PC-3 (cell line): Measurements from ENCODE around the gene P4HB.

ENCODE experiments used
- EZH2 ChIP-seq: fragments of 300-600 bp; sonication (generic); IDR thresholded peaks from one replicate; pipeline ENCODE4 v1.6.1; 2017; ENCODE audit warnings: antibody characterized with exemption, mild to moderate bottlenecking, low read length; ENCODE audit not compliant: unreplicated experiment
- EZH2phosphoT487 ChIP-seq: fragments of 300-600 bp; sonication (generic); IDR thresholded peaks from 2 replicates; pipeline ENCODE4 v1.6.1; 2018; ENCODE audit warnings: mild to moderate bottlenecking, antibody characterized with exemption, low read length, borderline replicate concordance
- TF ChIP-seq, protein P1 (sequence below): fragments of 300-600 bp; sonication (generic); conservative IDR thresholded peaks from 2 replicates; pipeline ENCODE4 v1.5.1; 2017; ENCODE audit warnings: antibody characterized with exemption, low read depth, mild to moderate bottlenecking, low read length

DNA sequence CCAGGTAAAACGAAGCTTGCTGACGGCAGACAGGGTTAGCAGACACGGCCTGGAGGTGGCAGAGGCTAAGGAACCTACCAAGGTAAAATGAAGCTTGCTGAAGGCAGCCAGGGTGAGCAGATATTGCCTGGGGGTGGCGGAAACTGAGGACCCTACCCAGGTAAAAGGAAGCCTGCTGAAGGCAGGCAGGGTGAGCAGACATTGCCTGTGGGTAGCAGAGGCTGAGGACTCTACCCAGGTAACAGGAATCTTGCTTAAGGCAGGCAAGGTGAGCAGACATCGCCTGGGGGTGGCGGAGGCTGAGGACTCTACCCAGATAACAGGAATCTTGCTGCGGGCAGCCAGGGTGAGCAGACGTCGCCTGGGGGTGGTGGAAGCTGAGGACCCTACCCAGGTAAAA is 59.0 kb downstream of the P4HB start:
- TF ChIP-seq, protein P1, sequence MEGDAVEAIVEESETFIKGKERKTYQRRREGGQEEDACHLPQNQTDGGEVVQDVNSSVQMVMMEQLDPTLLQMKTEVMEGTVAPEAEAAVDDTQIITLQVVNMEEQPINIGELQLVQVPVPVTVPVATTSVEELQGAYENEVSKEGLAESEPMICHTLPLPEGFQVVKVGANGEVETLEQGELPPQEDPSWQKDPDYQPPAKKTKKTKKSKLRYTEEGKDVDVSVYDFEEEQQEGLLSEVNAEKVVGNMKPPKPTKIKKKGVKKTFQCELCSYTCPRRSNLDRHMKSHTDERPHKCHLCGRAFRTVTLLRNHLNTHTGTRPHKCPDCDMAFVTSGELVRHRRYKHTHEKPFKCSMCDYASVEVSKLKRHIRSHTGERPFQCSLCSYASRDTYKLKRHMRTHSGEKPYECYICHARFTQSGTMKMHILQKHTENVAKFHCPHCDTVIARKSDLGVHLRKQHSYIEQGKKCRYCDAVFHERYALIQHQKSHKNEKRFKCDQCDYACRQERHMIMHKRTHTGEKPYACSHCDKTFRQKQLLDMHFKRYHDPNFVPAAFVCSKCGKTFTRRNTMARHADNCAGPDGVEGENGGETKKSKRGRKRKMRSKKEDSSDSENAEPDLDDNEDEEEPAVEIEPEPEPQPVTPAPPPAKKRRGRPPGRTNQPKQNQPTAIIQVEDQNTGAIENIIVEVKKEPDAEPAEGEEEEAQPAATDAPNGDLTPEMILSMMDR = no peak
- no peak for TF ChIP-seq EZH2
- TF ChIP-seq EZH2phosphoT487 = no peak
